K562 (cell line): ENCODE data around the gene RREB1. TPM values are rescaled to one million over a fixed set of nuclear protein-coding genes. Genes with fewer than 3 reads are reported as not detected.

ENCODE experiments used
- MECOM ChIP-seq: fragments of 250-450 bp; sonication (Bioruptor Pico); IDR thresholded peaks from 2 replicates; pipeline ENCODE4 v1.8.0; 2022; ENCODE audit warnings: inconsistent platforms
- RBFOX2 ChIP-seq: fragments of 200-400 bp; formaldehyde crosslinking; IDR thresholded peaks from 2 replicates; pipeline ENCODE4 v1.6.1; 2017; ENCODE audit warnings: low read depth, mild to moderate bottlenecking, low read length, moderate library complexity
- SFPQ ChIP-seq: fragments of 200-400 bp; formaldehyde crosslinking; IDR thresholded peaks from 2 replicates; pipeline ENCODE4 v1.6.1; 2017; ENCODE audit warnings: mild to moderate bottlenecking, low read depth, low read length, moderate library complexity
- ZBTB1 ChIP-seq: sonication (generic); formaldehyde crosslinking; IDR thresholded peaks from 2 replicates; pipeline ENCODE4 v1.8.1; 2023; ENCODE audit warnings: missing genetic modification reagents, low read depth, mild to moderate bottlenecking, borderline replicate concordance
- ZNF311 ChIP-seq: fragments of 250-450 bp; sonication (Bioruptor Pico); IDR thresholded peaks from 2 replicates; pipeline ENCODE4 v1.4.0; 2020; ENCODE audit warnings: mild to moderate bottlenecking, moderate library complexity
- ZNF589 ChIP-seq: fragments of 200-800 bp; sonication (Bioruptor generic); IDR thresholded peaks from 2 replicates; pipeline ENCODE4 v1.6.1; 2016; ENCODE audit warnings: low read depth, missing genetic modification characterization, missing compliant biosample characterization
- polyA plus RNA-seq, 8 experiments: library from polyadenylated mRNA; depleted of rRNA in 4 of 8; stranded (reverse) in 5 of 8; unstranded in 3 of 8; fragments of >200 nt; fragmentation: Nextera tagmentation in 2 of 8; fragmentation: Illumina TruSeq in 1 of 8; extraction: Ambion mirVana in 2 of 8; extraction: Trizol in 1 of 8; gene quantifications; 2 replicates each; pipeline versions ENCODE4 v1.2.1 to v1.2.3, GENCODE V29; 2011 to 2014; ENCODE audit warnings: inconsistent platforms in 1 of 8, missing spikeins in 1 of 8
- total RNA-seq, 7 experiments: library from RNA; depleted of rRNA in 6 of 7; stranded (reverse); fragments of >200 nt in 6 of 7; fragmentation: Illumina TruSeq in 2 of 7; extraction: Trizol in 2 of 7; gene quantifications; 2 replicates each; pipeline versions ENCODE4 v1.2.1 to v1.2.3, GENCODE V29; 2011 to 2021; ENCODE audit warnings: low replicate concordance in 1 of 7
- TF ChIP-seq, protein P1 (sequence below): fragments of 450-650 bp; IDR thresholded peaks from 2 replicates; pipeline ENCODE4 v1.6.1; 2017; ENCODE audit warnings: antibody characterized with exemption, mild to moderate bottlenecking

RREB1 gene
- total and polyA plus RNA-seq, 9 of the 15 experiments (the other 6 are each of a cell fraction or from before 2014, with no cell fraction given) = 3.3 to 64.2 (median 19.3) TPM

- no peak for TF ChIP-seq SFPQ
- no peak for TF ChIP-seq ZBTB1 (CRISPR knock-in tag)
- TF ChIP-seq ZNF589 (CRISPR knock-in tag) = no peak
- 0 out of 2 replicates have a peak, but pooled peaks have one; percentile 16 for TF ChIP-seq MECOM (CRISPR knock-in tag)
- 0 out of 2 replicates have a peak, but pooled peaks have one; percentile 41 for TF ChIP-seq ZNF311 (CRISPR knock-in tag)
- TF ChIP-seq, protein P1, sequence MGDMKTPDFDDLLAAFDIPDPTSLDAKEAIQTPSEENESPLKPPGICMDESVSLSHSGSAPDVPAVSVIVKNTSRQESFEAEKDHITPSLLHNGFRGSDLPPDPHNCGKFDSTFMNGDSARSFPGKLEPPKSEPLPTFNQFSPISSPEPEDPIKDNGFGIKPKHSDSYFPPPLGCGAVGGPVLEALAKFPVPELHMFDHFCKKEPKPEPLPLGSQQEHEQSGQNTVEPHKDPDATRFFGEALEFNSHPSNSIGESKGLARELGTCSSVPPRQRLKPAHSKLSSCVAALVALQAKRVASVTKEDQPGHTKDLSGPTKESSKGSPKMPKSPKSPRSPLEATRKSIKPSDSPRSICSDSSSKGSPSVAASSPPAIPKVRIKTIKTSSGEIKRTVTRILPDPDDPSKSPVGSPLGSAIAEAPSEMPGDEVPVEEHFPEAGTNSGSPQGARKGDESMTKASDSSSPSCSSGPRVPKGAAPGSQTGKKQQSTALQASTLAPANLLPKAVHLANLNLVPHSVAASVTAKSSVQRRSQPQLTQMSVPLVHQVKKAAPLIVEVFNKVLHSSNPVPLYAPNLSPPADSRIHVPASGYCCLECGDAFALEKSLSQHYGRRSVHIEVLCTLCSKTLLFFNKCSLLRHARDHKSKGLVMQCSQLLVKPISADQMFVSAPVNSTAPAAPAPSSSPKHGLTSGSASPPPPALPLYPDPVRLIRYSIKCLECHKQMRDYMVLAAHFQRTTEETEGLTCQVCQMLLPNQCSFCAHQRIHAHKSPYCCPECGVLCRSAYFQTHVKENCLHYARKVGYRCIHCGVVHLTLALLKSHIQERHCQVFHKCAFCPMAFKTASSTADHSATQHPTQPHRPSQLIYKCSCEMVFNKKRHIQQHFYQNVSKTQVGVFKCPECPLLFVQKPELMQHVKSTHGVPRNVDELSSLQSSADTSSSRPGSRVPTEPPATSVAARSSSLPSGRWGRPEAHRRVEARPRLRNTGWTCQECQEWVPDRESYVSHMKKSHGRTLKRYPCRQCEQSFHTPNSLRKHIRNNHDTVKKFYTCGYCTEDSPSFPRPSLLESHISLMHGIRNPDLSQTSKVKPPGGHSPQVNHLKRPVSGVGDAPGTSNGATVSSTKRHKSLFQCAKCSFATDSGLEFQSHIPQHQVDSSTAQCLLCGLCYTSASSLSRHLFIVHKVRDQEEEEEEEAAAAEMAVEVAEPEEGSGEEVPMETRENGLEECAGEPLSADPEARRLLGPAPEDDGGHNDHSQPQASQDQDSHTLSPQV = peak; percentile 47
- peak; percentile 65 for TF ChIP-seq RBFOX2
Measured at GRCh38 chr6:7142228-7142801, 34.6 kb downstream of the RREB1 start (continued).
